Right atrium auricular region (tissue), 2 donors: Measurements from ENCODE around the gene PLCB4. TPM values are rescaled to one million over a fixed set of nuclear protein-coding genes. Genes with fewer than 3 reads are reported as not detected.
"Not testable (repeated sequence)": the region's sequence is repeated elsewhere in the genome, so short reads cannot be mapped to it uniquely, and the experiment has no call there.

ENCODE experiments used
- DNase-seq: peaks from one replicate; pipeline ENCODE4 v3.0.0-alpha.2; 2019; ENCODE audit warnings: low spot score
- H3K27ac ChIP-seq, 2 donors: fragments of 200-600 bp; sonication (generic); 1 replicate in 1 of 2; 2 replicates in 1 of 2; pipeline ENCODE4 v1.5.1; 2016 to 2019
- H3K27me3 ChIP-seq, 2 donors: fragments of 200-600 bp; sonication (generic); one replicate each; pipeline versions ENCODE4 v1.5.1 to v1.6.0; 2017 to 2019
- H3K36me3 ChIP-seq: fragments of 200-600 bp; sonication (generic); one replicate; pipeline ENCODE4 v1.5.1; 2016
- H3K4me1 ChIP-seq, 2 donors: fragments of 200-600 bp; sonication (generic); one replicate each; pipeline versions ENCODE4 v1.5.1 to v1.6.0; 2017 to 2019
- H3K4me3 ChIP-seq, 2 donors: fragments of 200-600 bp; sonication (generic); 1 replicate in 1 of 2; 2 replicates in 1 of 2; pipeline ENCODE4 v1.5.1; 2017 to 2019; ENCODE audit warnings: mild to moderate bottlenecking in 1 of 2, moderate library complexity in 1 of 2
- H3K9me3 ChIP-seq, 2 donors: fragments of 200-600 bp; sonication (generic); one replicate each; pipeline ENCODE4 v1.5.1; 2019
- total RNA-seq, 2 donors: library from RNA; depleted of rRNA; stranded (reverse); fragments of >200 nt; gene quantifications; one replicate each; pipeline ENCODE4 v1.1.0, GENCODE V29; 2016
- TF ChIP-seq, protein P1 (sequence below), 2 donors: fragments of 200-600 bp; sonication (generic); IDR thresholded peaks; one replicate each; pipeline ENCODE4 v1.5.1; 2019; ENCODE audit warnings: antibody characterized with exemption in 2 of 2

PLCB4 gene
- total RNA-seq, 2 donors from 2014 or later = 14.3 to 32.4 TPM

DNA sequence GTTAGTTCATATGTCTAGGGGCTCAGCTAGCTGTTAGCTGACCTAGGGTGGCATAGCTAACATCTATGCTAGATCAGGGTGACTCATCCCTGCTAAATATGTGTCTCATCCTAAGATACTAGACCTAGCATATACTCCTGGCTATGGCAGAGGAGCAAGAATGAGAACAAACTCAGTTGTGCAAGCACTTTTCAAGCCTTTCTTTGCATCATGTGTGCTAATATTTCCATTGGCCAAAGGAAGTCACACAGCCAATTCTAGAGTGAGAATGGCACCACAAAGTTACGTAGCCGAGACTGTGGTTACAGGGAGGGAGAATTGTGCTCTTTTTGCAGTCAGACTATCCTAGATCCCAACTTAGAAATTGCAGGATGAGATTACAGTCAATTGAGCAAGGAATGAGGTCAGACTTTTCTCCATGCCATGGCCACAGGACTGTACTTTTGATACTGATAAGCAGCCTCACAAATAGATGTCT is 78.7 kb downstream of the PLCB4 start:
- Histone ChIP-seq H3K27me3 (no peaks in the 10 kb centered on the region), H3K9me3 (peaks cover 0 to 8% of the 10 kb centered on the region in 2 donors), H3K4me1 (peaks cover 0 to 50% of the 10 kb centered on the region in 2 donors), H3K27ac (peak overlapping the region in 1 of 2 donors; percentile 38), H3K36me3 (no peaks in the 10 kb centered on the region), H3K4me3 (no peak overlapping the region)
- TF ChIP-seq, protein P1, sequence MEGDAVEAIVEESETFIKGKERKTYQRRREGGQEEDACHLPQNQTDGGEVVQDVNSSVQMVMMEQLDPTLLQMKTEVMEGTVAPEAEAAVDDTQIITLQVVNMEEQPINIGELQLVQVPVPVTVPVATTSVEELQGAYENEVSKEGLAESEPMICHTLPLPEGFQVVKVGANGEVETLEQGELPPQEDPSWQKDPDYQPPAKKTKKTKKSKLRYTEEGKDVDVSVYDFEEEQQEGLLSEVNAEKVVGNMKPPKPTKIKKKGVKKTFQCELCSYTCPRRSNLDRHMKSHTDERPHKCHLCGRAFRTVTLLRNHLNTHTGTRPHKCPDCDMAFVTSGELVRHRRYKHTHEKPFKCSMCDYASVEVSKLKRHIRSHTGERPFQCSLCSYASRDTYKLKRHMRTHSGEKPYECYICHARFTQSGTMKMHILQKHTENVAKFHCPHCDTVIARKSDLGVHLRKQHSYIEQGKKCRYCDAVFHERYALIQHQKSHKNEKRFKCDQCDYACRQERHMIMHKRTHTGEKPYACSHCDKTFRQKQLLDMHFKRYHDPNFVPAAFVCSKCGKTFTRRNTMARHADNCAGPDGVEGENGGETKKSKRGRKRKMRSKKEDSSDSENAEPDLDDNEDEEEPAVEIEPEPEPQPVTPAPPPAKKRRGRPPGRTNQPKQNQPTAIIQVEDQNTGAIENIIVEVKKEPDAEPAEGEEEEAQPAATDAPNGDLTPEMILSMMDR (IDR thresholded peaks at IDR 0.05) = no peak
- DNase-seq = no peak

DNA sequence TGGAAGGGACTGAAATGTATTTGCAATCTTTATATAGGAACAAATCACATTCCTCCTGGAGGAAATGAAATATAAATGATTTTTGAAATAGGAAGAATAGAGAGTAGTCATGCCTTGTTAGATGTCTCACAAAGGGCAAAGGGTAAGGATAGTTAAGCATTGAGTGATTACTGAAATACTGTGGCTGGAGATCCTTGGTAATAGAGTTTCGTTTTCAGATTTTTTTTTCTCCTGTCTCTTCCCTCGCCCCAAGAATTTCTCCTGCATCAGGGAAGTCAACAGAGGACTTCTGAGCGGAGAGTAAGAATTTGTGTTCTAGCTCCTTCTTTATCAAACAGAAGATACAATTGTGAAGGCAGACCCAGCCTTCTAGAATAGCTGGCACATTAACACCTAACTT is 79.4 kb downstream of the PLCB4 start:
- TF ChIP-seq, protein P1 (IDR thresholded peaks at IDR 0.05) = no peak
- DNase-seq = no peak
- Histone ChIP-seq H3K4me3 (no peak overlapping the region), H3K27me3 (no peaks in the 10 kb centered on the region), H3K36me3 (no peaks in the 10 kb centered on the region), H3K27ac (peak overlapping the region in 1 of 2 donors; percentile 38), H3K9me3 (peaks cover 0 to 8% of the 10 kb centered on the region in 2 donors), H3K4me1 (peaks cover 0 to 50% of the 10 kb centered on the region in 2 donors)

- H3K4me1 ChIP-seq = peaks cover 0 to 43% of the 10 kb centered on the region in 2 donors
- H3K36me3 ChIP-seq = no peaks in the 10 kb centered on the region
- H3K27ac ChIP-seq = no peak overlapping the region
- no peak overlapping the region for H3K4me3 ChIP-seq
- no peak for DNase-seq
- peaks cover 0 to 8% of the 10 kb centered on the region in 2 donors for H3K9me3 ChIP-seq
- TF ChIP-seq, protein P1 (IDR thresholded peaks at IDR 0.05) = no peak
- no peaks in the 10 kb centered on the region for H3K27me3 ChIP-seq
Measured at GRCh38 chr20:9149087-9149486, 80.2 kb downstream of the PLCB4 start.

DNA sequence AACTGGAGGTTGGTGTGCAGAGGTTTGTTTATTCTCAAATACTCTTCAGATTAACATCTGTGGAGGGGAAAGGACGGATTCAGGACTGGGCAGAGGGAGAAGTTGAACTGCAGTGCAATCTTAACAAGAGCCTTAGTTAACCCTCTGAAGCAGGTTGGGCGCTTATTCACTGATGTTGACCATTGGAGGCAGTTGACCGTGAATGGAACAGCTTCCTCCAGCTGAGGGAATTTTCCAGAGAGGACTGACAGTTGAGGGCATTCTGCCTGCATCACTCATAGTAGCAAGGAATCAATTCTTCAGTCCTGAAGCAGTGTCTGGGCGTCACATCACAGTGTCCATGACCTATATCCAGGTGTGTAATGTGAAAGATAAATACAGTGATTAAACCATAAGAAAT is 80.9 kb downstream of the PLCB4 start:
- H3K4me3 ChIP-seq = no peak overlapping the region
- TF ChIP-seq, protein P1 (IDR thresholded peaks at IDR 0.05) = no peak
- peaks cover 0 to 8% of the 10 kb centered on the region in 2 donors for H3K9me3 ChIP-seq
- no peak for DNase-seq
- H3K27ac ChIP-seq = no peak overlapping the region
- no peaks in the 10 kb centered on the region for H3K27me3 ChIP-seq
- no peaks in the 10 kb centered on the region for H3K36me3 ChIP-seq
- peaks cover 0 to 36% of the 10 kb centered on the region in 2 donors for H3K4me1 ChIP-seq

DNA sequence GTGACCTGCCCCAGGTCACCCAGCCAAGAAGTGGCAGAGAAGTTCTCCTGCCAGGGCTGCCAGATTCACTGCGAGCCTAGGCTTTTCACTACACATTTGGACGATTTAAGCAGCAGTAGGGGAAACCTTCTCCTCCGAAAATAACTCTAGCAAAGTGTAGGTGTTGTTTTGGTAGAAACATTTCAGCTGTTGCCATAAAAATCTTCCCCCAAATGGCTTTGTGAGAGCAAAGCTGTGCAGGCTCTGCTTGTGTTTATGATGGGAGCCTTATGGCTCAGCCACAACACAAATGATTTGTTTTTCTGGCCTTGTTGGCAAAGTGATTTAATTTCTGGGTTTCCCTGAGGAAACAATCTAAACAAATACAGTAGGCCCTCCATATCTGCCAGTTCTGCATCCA is 81.8 kb downstream of the PLCB4 start:
- Histone ChIP-seq H3K9me3 (peaks cover 0 to 8% of the 10 kb centered on the region in 2 donors), H3K36me3 (no peaks in the 10 kb centered on the region), H3K4me1 (peaks cover 0 to 31% of the 10 kb centered on the region in 2 donors), H3K27me3 (no peaks in the 10 kb centered on the region), H3K4me3 (no peak overlapping the region), H3K27ac (no peak overlapping the region)
- DNase-seq = no peak
- TF ChIP-seq, protein P1 (IDR thresholded peaks at IDR 0.05) = no peak

DNA sequence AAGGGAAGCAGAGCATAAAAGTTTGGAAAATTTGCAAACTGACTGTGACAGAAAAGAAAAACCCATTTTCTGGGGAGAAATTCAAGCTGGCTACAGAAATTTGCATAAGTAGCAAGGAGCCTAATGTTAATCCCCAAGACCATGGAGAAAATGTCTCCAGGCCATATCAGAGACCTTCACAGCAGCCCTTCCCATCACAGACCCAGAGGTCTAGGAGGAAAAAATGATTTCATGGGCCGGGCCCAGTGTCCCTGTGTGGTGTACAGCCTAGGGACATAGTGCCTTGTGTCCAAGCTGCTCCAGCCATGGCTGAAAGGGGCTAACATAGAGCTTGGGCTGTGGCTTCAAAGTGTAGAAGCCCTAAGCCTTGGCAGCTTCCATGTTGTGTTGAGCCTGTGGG is 83.3 kb downstream of the PLCB4 start:
- H3K36me3 ChIP-seq, H3K9me3 ChIP-seq, DNase-seq, H3K4me3 ChIP-seq, H3K27me3 ChIP-seq, H3K27ac ChIP-seq: not testable (repeated sequence)
- H3K4me1 ChIP-seq = peaks cover 0 to 37% of the 10 kb centered on the region in 2 donors
